ENCODE results near the gene NCCRP1.
"Not testable (repeated sequence)": the region's sequence is repeated elsewhere in the genome, so short reads cannot be mapped to it uniquely, and the experiment has no call there.

NCCRP1 gene

GRCh38 chr19:39207293-39207836 is 10.6 kb downstream of the NCCRP1 start:
- H3K9me3 ChIP-seq (ENCODE audit: severe bottlenecking), result no peaks in the 10 kb centered on the region
- H3K4me1 ChIP-seq (ENCODE audit: insufficient read depth, poor library complexity, severe bottlenecking), result no peaks in the 10 kb centered on the region
- ATAC-seq (ENCODE audit: low read depth) (no peak), DNase-seq (ENCODE audit: low spot score) (no peak)
- no peak for TF ChIP-seq CTCF (IDR thresholded peaks at IDR 0.05; ENCODE audit: poor library complexity, severe bottlenecking)
- H3K4me3 ChIP-seq (ENCODE audit: severe bottlenecking), result no peak overlapping the region
- H3K27ac ChIP-seq (ENCODE audit: poor library complexity, severe bottlenecking), result no peak overlapping the region
- H3K27me3 ChIP-seq (ENCODE audit: insufficient read depth, poor library complexity, severe bottlenecking), result peaks cover 23% of the 10 kb centered on the region
- no peaks in the 10 kb centered on the region for H3K36me3 ChIP-seq (ENCODE audit: low read depth)

GRCh38 chr19:39208175-39208795 is 11.5 kb downstream of the NCCRP1 start:
- peaks cover 14% of the 10 kb centered on the region for H3K27me3 ChIP-seq (ENCODE audit: insufficient read depth, poor library complexity, severe bottlenecking)
- H3K36me3 ChIP-seq (ENCODE audit: low read depth), result no peaks in the 10 kb centered on the region
- H3K27ac ChIP-seq (ENCODE audit: poor library complexity, severe bottlenecking), result no peak overlapping the region
- DNase-seq (ENCODE audit: low spot score) (no peak), ATAC-seq (ENCODE audit: low read depth) (no peak)
- H3K4me3 ChIP-seq (ENCODE audit: severe bottlenecking), result no peak overlapping the region
- H3K9me3 ChIP-seq (ENCODE audit: severe bottlenecking), result no peaks in the 10 kb centered on the region
- no peak for TF ChIP-seq CTCF (IDR thresholded peaks at IDR 0.05; ENCODE audit: poor library complexity, severe bottlenecking)
- no peaks in the 10 kb centered on the region for H3K4me1 ChIP-seq (ENCODE audit: insufficient read depth, poor library complexity, severe bottlenecking)

GRCh38 chr19:39209196-39209595 is 12.4 kb downstream of the NCCRP1 start:
- H3K9me3 ChIP-seq (ENCODE audit: severe bottlenecking), result no peaks in the 10 kb centered on the region
- H3K36me3 ChIP-seq (ENCODE audit: low read depth), result no peaks in the 10 kb centered on the region
- H3K27me3 ChIP-seq (ENCODE audit: insufficient read depth, poor library complexity, severe bottlenecking), result peaks cover 4% of the 10 kb centered on the region
- H3K4me3 ChIP-seq (ENCODE audit: severe bottlenecking), result no peak overlapping the region
- ATAC-seq (ENCODE audit: low read depth), result no peak
- H3K4me1 ChIP-seq (ENCODE audit: insufficient read depth, poor library complexity, severe bottlenecking), result no peaks in the 10 kb centered on the region
- no peak for TF ChIP-seq CTCF (IDR thresholded peaks at IDR 0.05; ENCODE audit: poor library complexity, severe bottlenecking)
- H3K27ac ChIP-seq (ENCODE audit: poor library complexity, severe bottlenecking), result no peak overlapping the region
- no peak for DNase-seq (ENCODE audit: low spot score)

- no peak for ATAC-seq (ENCODE audit: low read depth)
- Histone ChIP-seq H3K4me3 (ENCODE audit: severe bottlenecking) (no peak overlapping the region), H3K27ac (ENCODE audit: poor library complexity, severe bottlenecking) (no peak overlapping the region), H3K36me3 (ENCODE audit: low read depth) (no peaks in the 10 kb centered on the region), H3K9me3 (ENCODE audit: severe bottlenecking) (no peaks in the 10 kb centered on the region), H3K27me3 (ENCODE audit: insufficient read depth, poor library complexity, severe bottlenecking) (no peaks in the 10 kb centered on the region), H3K4me1 (ENCODE audit: insufficient read depth, poor library complexity, severe bottlenecking) (no peaks in the 10 kb centered on the region)
- no peak for TF ChIP-seq CTCF (IDR thresholded peaks at IDR 0.05; ENCODE audit: poor library complexity, severe bottlenecking)
- no peak for DNase-seq (ENCODE audit: low spot score)
Measured at GRCh38 chr19:39211731-39212374, 15.1 kb downstream of the NCCRP1 start.

GRCh38 chr19:39212375-39212742 is 15.6 kb downstream of the NCCRP1 start:
- ATAC-seq (ENCODE audit: low read depth), result peak; percentile 36; the same call in 2 of the 3 replicates
- peak; percentile 32 for TF ChIP-seq CTCF (IDR thresholded peaks at IDR 0.05; ENCODE audit: poor library complexity, severe bottlenecking)
- no peak for DNase-seq (ENCODE audit: low spot score)
- H3K9me3 ChIP-seq (ENCODE audit: severe bottlenecking), result no peaks in the 10 kb centered on the region
- no peak overlapping the region for H3K4me3 ChIP-seq (ENCODE audit: severe bottlenecking)
- no peaks in the 10 kb centered on the region for H3K36me3 ChIP-seq (ENCODE audit: low read depth)
- no peak overlapping the region for H3K27ac ChIP-seq (ENCODE audit: poor library complexity, severe bottlenecking)
- no peaks in the 10 kb centered on the region for H3K27me3 ChIP-seq (ENCODE audit: insufficient read depth, poor library complexity, severe bottlenecking)
- H3K4me1 ChIP-seq (ENCODE audit: insufficient read depth, poor library complexity, severe bottlenecking), result no peaks in the 10 kb centered on the region

GRCh38 chr19:39215323-39215722 is 18.6 kb downstream of the NCCRP1 start:
- H3K27ac ChIP-seq (ENCODE audit: poor library complexity, severe bottlenecking); H3K27me3 ChIP-seq (ENCODE audit: insufficient read depth, poor library complexity, severe bottlenecking); H3K4me3 ChIP-seq (ENCODE audit: severe bottlenecking); H3K4me1 ChIP-seq (ENCODE audit: insufficient read depth, poor library complexity, severe bottlenecking); DNase-seq (ENCODE audit: low spot score); H3K36me3 ChIP-seq (ENCODE audit: low read depth); ATAC-seq (ENCODE audit: low read depth); H3K9me3 ChIP-seq (ENCODE audit: severe bottlenecking): not testable (repeated sequence)

Measured in RWPE2 (cell line).